GM21515 (cell line): ENCODE data around the gene ETV4.

ENCODE experiments used
- ATAC-seq: cut with Tn5 transposase; IDR thresholded peaks from one replicate; pipeline ENCODE4 v1.9.1; 2021; ENCODE audit not compliant: unreplicated experiment

The ETV4 gene

DNA sequence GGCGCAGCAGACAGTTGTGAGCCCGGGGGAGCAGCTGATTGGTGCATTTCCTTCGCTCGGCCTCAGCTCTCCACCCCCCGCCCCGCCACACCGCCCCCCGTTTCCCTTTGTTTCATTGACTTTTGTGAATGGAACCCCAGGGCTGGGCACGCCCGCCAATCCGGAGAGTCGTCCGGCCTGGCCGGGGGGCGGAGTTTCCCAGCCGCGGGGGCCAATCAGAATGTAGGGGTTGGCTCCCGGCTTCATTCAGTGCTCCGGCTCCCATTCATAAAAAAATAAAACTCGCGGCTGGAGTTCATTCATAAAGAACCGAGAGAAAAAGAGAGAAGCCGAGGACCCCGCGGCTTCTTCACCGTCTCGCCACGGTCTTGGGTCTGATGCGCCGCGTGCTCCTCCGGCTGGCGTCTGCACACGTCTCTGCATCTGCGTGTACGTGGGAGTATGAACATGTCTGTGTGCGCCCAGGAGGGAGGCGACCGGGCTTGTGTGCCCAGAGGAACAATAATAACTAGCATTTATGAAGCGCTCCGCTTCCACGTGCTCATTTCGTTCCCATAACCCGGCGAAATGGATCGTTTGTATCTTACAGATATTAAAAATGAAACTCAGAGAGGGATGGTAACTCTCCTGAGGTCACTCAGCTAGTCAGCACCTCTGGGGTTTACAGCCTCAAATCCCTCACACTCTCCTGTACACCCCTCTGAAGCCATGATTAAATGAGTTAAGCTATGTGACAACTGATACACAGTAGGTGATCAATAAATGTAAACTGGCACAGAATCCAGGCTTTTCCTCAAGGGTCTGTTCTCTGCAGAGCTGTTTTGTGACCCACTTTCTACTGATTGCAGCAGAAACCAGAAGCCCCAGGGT is at the start of gene ETV4:
Gene ETV4 (minus strand): TSS at position 22 of the 870 bp plus-strand sequence. CDS start 723 bp downstream, outside the sequence.
- ATAC-seq, result peak; percentile 80

DNA sequence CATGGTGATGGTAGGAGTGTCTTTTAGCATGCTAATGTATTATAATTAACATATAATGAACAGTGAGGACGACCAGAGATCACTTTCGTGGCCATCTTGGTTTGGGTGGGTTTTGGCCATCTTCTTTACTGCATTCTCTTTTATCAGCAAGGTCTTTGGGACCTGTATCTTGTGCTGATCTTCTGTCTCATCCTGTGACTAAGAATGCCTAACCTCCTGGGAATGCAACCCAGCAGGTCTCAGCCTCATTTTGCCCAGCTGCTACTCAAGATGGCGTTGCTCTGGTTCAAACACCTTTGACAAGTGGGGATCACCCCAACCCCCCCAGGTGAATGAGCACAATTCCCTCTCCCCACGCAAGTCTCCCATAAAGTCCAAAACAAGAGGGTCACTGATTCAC is 49.3 kb upstream of the ETV4 start:
- ATAC-seq, result no peak

DNA sequence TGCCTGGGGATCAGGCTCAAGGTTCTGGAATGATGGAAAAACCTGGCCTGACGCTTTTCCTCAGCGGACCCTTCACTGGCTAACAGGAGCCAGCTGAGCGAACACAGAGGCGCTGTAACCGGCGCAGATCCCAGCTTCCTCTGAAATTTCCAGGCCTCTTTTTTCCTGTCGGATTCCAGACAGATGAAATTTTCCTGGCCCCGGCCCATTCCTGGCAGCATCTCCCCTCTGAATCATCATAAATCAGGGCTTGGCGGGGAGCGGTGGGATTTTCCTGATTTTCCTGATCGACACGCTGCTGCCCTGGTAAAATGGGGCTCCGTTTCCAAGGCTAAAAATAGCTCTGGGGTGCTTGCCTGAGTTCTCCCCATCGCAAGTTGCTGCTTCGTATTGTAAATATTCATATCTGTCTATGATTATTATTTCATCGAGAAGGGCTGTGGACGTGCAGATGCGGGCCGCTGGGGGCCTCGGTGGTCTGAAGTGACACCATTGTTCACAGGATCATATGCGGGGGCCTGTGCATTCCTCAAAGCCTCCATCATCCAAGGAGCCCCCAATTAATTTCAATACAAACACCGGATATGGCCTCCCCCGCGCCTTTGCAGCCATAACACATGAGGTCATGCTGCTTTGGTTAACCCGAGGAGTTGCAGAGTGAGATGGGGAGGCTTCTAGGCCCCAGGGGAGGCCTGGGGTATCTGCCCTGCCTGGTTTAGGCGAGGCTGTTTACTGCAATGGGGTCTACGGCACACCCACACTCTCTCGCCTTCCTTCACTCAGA is 45.8 kb upstream of the ETV4 start:
- ATAC-seq, result no peak

- no peak for ATAC-seq
Observed at GRCh38 chr17:43591001-43591400, 44.9 kb upstream of the ETV4 start.

- ATAC-seq, result no peak
Observed at GRCh38 chr17:43588664-43589435, 42.7 kb upstream of the ETV4 start.

DNA sequence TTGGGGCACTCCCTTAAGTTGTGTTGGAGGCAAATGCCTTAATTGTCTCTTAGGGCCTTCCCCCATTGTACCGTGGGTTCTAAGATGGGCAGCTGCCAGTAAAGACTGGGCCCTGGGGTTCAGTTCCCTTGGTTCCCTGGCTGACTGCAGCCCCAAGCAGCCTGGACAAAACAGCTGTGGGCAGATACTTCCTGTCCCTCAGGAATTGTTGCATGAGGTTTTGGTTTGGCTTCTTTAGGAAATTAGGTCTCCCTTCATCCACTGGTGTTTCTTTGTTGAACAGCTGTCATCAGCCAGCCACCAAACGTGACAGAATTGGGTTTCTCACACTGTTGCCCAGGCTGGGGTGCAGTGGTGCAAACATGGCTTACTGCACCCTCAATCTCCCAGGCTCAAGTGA is 42.0 kb upstream of the ETV4 start:
- ATAC-seq, result no peak

- ATAC-seq, result no peak
Observed at GRCh38 chr17:43587647-43588046, 41.5 kb upstream of the ETV4 start.

DNA sequence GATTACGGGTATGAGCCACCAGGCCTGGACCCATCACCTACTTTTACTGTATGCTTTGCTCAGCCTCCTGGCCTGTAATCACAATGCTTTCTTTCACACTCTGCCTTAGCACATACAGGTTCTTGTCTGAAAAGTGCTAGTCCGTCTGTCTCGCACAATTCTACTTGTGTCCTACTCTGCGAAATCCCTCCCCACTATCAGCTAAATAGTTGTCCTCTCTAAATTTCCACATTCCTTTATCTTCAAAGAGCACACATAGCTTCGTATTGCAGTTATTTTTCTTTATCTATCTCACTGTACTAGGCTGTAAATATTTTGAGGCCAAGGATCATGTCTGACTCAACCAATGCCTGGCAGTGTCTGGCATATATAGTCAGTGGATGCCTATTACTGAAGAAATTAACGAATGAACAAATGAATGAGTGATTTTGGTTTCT is 38.5 kb upstream of the ETV4 start:
- no peak for ATAC-seq

GRCh38 chr17:43583332-43583731 is 37.2 kb upstream of the ETV4 start:
- ATAC-seq, result no peak

DNA sequence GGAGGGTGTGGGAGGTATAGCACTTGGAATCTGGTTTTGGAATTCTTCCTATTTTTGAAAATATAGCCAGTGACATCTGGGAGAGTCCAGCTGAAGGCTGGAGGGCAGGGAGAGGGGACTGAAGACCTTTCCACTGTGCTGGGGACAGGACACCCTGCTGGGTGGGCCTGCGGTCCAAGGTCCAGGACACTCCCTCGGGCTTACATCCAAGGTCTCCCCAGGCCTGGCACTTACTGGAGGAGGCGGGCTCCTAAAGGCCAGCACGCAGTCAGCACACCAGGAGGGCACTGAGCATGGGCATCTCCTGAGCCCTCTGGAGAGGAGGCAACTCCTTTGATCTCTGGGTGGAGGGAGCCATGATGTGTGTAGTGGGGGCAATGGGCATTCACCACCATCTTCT is 35.5 kb upstream of the ETV4 start:
- no peak for ATAC-seq

GRCh38 chr17:43581130-43581529 is 35.0 kb upstream of the ETV4 start:
- no peak for ATAC-seq

DNA sequence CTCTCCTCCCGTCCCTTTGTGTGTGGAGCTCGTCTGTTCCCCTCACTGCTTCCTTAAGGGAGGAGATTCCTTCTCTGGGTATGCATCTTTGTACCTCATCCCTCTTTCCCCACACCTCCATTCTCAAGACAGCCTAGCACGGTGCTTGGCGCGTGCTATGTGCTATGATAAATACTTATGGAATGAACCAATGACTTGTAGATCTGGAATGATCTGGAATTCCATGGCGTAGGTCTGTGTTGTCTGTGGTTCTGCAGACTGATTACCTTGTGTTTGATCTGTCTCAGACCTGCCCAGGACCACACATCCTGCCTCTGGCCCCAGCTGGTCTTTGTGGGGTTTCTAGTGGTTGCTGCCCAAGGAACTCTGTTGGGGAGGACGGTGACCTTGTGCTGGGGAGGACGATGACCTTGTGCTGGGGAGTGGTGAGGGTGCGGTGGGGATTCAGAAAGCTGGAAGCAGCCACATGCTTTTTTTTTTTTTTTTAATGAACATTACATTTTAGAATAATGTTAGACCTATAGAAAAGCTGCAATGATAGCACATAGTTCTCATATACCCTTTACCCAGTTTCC is 33.5 kb upstream of the ETV4 start:
- ATAC-seq, result no peak

DNA sequence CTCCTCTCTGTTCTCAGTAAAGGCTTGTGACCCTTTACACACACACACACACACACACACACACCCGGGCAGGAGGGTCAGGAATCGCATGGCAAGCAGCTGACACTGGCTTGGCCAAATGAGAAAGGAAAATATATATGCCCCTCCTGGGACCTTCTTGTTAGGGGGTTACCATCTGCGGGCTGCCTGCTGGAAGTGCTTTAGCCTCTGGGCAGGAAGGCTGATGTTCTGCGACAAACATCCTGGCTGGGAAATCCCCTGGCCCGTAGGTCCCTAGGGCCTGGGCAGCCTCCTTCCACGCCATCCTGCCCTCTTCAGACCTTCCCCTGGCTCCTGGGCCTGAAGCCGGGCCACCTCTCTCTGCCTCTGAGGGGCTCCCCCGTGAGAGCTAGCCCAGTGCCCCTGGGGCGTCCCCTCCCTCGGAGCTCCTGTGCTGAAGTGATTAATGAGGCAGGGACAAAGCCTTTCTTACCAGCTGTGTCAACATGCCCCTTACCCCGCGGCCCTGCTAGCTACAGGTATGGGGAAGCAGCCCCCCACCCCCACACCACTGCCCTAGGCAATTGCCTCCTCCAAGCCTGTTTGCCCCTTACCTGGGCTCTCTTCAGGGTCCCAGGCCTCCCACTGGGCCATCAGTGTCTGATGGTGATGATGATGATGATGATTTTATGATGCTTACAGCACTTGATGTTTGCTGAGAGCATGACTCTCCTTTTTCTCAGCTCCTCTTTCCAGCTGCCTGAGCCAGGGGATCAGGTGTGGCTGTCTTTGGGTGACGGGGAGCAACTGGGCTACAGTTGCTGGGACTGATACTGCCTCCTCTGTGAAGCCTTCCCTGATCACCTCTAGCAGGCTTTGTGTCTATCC is 32.8 kb upstream of the ETV4 start:
- ATAC-seq, result no peak

GRCh38 chr17:43578404-43578698 is 32.2 kb upstream of the ETV4 start:
- ATAC-seq, result no peak

DNA sequence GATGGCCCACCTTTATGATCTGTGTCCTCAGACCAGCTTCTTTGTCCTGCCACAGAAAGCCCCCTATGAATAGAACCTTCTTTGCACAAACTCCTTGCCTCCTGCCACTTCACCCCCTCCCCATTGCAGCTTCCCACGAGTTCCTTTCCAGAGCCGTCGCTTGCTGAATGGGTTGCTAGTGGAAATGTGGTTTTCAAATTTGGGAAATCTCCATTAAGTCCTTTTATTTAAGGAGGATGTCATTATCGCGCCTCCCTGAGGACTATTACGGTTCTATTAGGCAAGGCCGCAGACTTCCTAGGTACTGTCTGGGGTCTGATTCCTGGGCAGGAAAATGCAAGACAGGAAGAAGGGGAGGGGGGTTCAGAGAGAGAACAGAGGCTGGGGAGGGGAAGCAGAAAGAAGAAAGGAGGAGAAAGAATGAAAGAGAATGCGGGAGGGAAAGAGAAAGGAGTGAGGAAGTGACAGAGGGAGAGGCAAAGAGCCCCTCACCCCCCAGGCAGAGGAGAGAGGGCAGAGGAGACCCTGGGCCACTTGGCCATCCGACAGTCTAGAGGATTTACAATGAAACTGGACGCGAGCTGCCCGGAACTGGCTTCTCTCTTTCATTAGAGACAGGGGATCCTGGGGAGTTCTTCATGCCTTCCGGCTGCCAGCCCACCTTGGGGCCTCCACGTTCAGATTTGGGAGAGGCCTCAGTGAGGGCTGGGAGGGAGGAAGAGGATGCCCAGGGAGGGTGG is 31.7 kb upstream of the ETV4 start:
- no peak for ATAC-seq

GRCh38 chr17:43576563-43577229 is 30.6 kb upstream of the ETV4 start:
- ATAC-seq, result no peak

DNA sequence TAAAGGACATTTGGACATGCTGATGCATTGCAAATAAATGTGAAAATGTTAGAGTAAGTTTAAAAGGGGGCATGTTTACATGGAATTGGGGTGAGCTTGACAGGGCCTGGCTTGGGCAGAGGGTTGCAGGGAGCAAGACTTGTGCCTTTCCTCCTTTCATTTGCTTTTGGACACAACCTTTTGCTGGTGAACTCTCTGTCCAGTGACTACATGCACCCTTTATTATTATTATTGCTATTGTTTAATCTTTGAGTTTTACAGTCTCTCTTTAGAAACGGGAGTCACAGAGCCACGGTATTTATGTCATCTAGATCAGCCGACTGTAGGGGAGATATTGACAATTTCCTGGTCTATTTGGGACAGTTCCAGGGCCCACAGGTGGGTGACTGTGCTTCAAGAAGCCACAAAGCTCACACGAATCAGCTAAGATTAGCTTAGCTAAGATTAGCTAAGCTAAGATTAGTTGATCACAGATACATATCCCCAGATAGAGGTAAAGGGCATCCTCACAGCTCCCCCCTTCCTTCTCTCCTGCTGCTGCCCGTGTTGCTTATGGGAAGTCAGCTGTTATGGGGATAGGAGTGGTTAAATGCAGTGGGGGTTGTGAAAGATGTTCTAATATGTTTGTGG is 28.9 kb upstream of the ETV4 start:
- no peak for ATAC-seq

- no peak for ATAC-seq
Observed at GRCh38 chr17:43574348-43574747, 28.2 kb upstream of the ETV4 start.
